Endothelial cell of umbilical vein (primary cell): ENCODE measurements around the gene RPS2. TPM values are rescaled to one million over a fixed set of nuclear protein-coding genes. Genes with fewer than 3 reads are reported as not detected.

Experiments
- BruUV-seq: library from RNA; stranded (reverse); fragments of 400-500 nt; replicated peaks from 2 replicates; lab custom pipeline; 2021; lab: Mats Ljungman, UMichigan
- CTCF ChIA-PET: fragments of 300-600, 350-600 bp; sonication (Branson Sonifier 250); formaldehyde crosslinking; loops from one replicate; lab custom pipeline; 2021; ENCODE audit warnings: antibody characterized with exemption, inconsistent platforms; lab: Charles Lee
- POLR2A ChIA-PET: fragments of 300-600, 350-600 bp; sonication (Branson Sonifier 250); formaldehyde crosslinking; loops from one replicate; lab custom pipeline; 2021; ENCODE audit warnings: antibody characterized with exemption, inconsistent platforms; lab: Charles Lee
- DNase-seq: peaks from one replicate; pipeline ENCODE4 v3.0.0-alpha.2; 2011; ENCODE audit warnings: low read depth, low spot score
- FAIRE-seq: peaks from 2 replicates; lab custom pipeline; 2011; peaks lifted over from hg19 to GRCh38; lab: Jason Lieb, UNC
- H2AFZ ChIP-seq: 2 replicates; pipeline ENCODE4 v1.6.0; 2012; ENCODE audit warnings: low read depth, low read length, control low read depth, inconsistent platforms
- H3K27ac ChIP-seq: 2 replicates; pipeline ENCODE4 v1.5.1; 2011; ENCODE audit warnings: low read depth, mild to moderate bottlenecking, control low read depth, low read length, moderate library complexity; ENCODE audit not compliant: insufficient read depth
- H3K27me3 ChIP-seq, 2 experiments: 2 replicates each; pipeline versions ENCODE4 v1.6.0 to v1.6.1; 2011; ENCODE audit warnings: low read length in 2 of 2, mixed read lengths in 1 of 2; ENCODE audit not compliant: control insufficient read depth in 2 of 2, insufficient read depth in 2 of 2
- H3K36me3 ChIP-seq, 2 experiments: 2 replicates in 1 of 2; 3 replicates in 1 of 2; pipeline ENCODE4 v1.5.1; 2011; ENCODE audit warnings: low read length in 2 of 2, mild to moderate bottlenecking in 1 of 2, moderate library complexity in 1 of 2; ENCODE audit not compliant: control insufficient read depth in 2 of 2, insufficient read depth in 2 of 2; ENCODE audit errors: extremely low read depth in 1 of 2
- H3K4me1 ChIP-seq: 3 replicates; pipeline ENCODE4 v1.5.1; 2011; ENCODE audit warnings: mild to moderate bottlenecking, low read length; ENCODE audit not compliant: control insufficient read depth, insufficient read depth; ENCODE audit errors: extremely low read depth
- H3K4me2 ChIP-seq: 2 replicates; pipeline ENCODE4 v1.6.1; 2011; ENCODE audit warnings: low read length, control low read depth, mixed read lengths; ENCODE audit not compliant: insufficient read depth
- H3K4me3 ChIP-seq, 3 experiments: fragments of 200-600 bp in 1 of 3; sonication (generic), shearing (Covaris generic) in 1 of 3; replicated peaks in 1 of 3; 2 replicates each; pipeline ENCODE4 v1.5.1; 2011 to 2016; ENCODE audit warnings: control low read depth in 3 of 3, low read length in 3 of 3, mild to moderate bottlenecking in 2 of 3, inconsistent platforms in 1 of 3, low read depth in 1 of 3, moderate library complexity in 1 of 3; ENCODE audit not compliant: insufficient read depth in 1 of 3
- H3K79me2 ChIP-seq: 2 replicates; pipeline ENCODE4 v1.6.0; 2012; ENCODE audit warnings: low read length, inconsistent platforms; ENCODE audit not compliant: control insufficient read depth, insufficient read depth
- H3K9ac ChIP-seq: replicated peaks from 2 replicates; pipeline ENCODE3; 2011; ENCODE audit warnings: low read length, control low read depth; ENCODE audit not compliant: insufficient read depth; ENCODE audit errors: extremely low read depth
- H3K9me1 ChIP-seq: replicated peaks from 3 replicates; pipeline ENCODE4 v1.6.0; 2011; ENCODE audit warnings: mild to moderate bottlenecking, low read length; ENCODE audit not compliant: control insufficient read depth, insufficient read depth; ENCODE audit errors: extremely low read depth
- H3K9me3 ChIP-seq: replicated peaks from 2 replicates; pipeline ENCODE4 v1.5.1; 2012; ENCODE audit warnings: low read length, inconsistent platforms; ENCODE audit not compliant: control insufficient read depth, insufficient read depth
- H4K20me1 ChIP-seq: replicated peaks from 2 replicates; pipeline ENCODE3; 2011; ENCODE audit warnings: mild to moderate bottlenecking, low read length; ENCODE audit not compliant: control insufficient read depth, insufficient read depth; ENCODE audit errors: extremely low read depth
- FOS ChIP-seq: IDR thresholded peaks from 2 replicates; pipeline ENCODE4 v1.6.1; 2011; ENCODE audit warnings: mild to moderate bottlenecking, low read length, moderate library complexity, borderline replicate concordance; ENCODE audit not compliant: insufficient read depth
- GATA2 ChIP-seq: IDR thresholded peaks from 2 replicates; pipeline ENCODE4 v1.7.0; 2011; ENCODE audit warnings: low read depth, mild to moderate bottlenecking, moderate library complexity, mixed read lengths, low read length; ENCODE audit not compliant: insufficient read length, insufficient read depth
- dilution Hi-C: fragments of 300-500 bp; cut with MboI; formaldehyde crosslinking; loops from one replicate; pipeline ENCODE4 v1.15.0; 2019; ENCODE audit warnings: low sequenced_read_pairs; ENCODE audit not compliant: extremely low pct_ligation_motif_present
- intact Hi-C: fragments of 100-400 bp; cut with micrococcal nuclease; formaldehyde crosslinking; loops from one replicate; pipeline ENCODE4 v1.10.0; 2022
- polyA plus RNA-seq, 4 experiments: library from polyadenylated mRNA; depleted of rRNA in 3 of 4; stranded (reverse) in 3 of 4; unstranded in 1 of 4; fragments of >200 nt; gene quantifications; 2 replicates each; pipeline versions ENCODE4 v1.2.1 to v1.2.3, GENCODE V29; 2011 to 2012; ENCODE audit warnings: missing spikeins in 1 of 4
- total RNA-seq: library from RNA; stranded (reverse); gene quantifications from 2 replicates; pipeline ENCODE4 v1.2.3, GENCODE V29; 2021
- TF ChIP-seq, protein P1 (sequence below), 2 donors: IDR thresholded peaks; 1 replicate in 1 of 2; 2 replicates in 1 of 2; pipeline ENCODE4 v1.5.1; 2011; ENCODE audit warnings: low read length in 2 of 2, mild to moderate bottlenecking in 2 of 2, moderate library complexity in 2 of 2, control low read depth in 1 of 2, inconsistent platforms in 1 of 2, low read depth in 1 of 2; ENCODE audit not compliant: insufficient read depth in 1 of 2; ENCODE audit errors: extremely low read depth in 1 of 2

Gene RPS2
- total and polyA plus RNA-seq, 2 donors (not counting 3 experiments of a cell fraction or from before 2014, with no cell fraction given), result 2,793 to 9,021 TPM

GRCh38 chr16:1942047-1942809, 22.4 kb downstream of the RPS2 start:
- Histone ChIP-seq H4K20me1 (no peaks in the 10 kb centered on the region), H3K36me3 (peaks cover 0 to 15% of the 10 kb centered on the region in 2 experiments), H3K4me3 (peak overlapping the region; percentile 53 to 89 (median 62)), H3K9me1 (no peaks in the 10 kb centered on the region), H3K79me2 (no peaks in the 10 kb centered on the region), H3K4me2 (peak overlapping the region; percentile 58), H2AFZ (peak overlapping the region; percentile 81), H3K27me3 (no peaks in the 10 kb centered on the region), H3K9me3 (no peaks in the 10 kb centered on the region), H3K27ac (no peak overlapping the region), H3K4me1 (peaks cover 12% of the 10 kb centered on the region), H3K9ac (peak overlapping the region; percentile 64)
- CTCF ChIA-PET, result interaction anchor here (1.0 to 1.1 kb wide), 2 partner anchors 93 to 198 kb away, joined by 3 to 4 read pairs; no protein-coding TSS in a partner anchor
- intact Hi-C loops, result loop anchor here (2.0 kb wide), 1 partner anchor 13 kb away; no protein-coding TSS in a partner anchor
- FAIRE-seq (no peak), DNase-seq (no peak)
- POLR2A ChIA-PET, result interaction anchor here (1.5 kb wide), 1 partner anchor 22 kb away, joined by 11 read pairs; the partner anchor contains the start of gene RPS2
- no peak for TF ChIP-seq FOS
- TSS peak; percentile 27 for BruUV-seq
- dilution Hi-C loops, result no loop called here

- intact Hi-C loops (loop anchor here (2.0 kb wide), 1 partner anchor 13 kb away; no protein-coding TSS in a partner anchor), dilution Hi-C loops (no loop called here)
- Histone ChIP-seq H3K27me3 (no peaks in the 10 kb centered on the region), H3K27ac (no peak overlapping the region), H3K9me1 (no peaks in the 10 kb centered on the region), H3K9me3 (no peaks in the 10 kb centered on the region), H3K36me3 (peaks cover 0 to 15% of the 10 kb centered on the region in 2 experiments), H3K4me2 (no peak overlapping the region), H2AFZ (no peak overlapping the region), H3K4me1 (peaks cover 12% of the 10 kb centered on the region), H3K4me3 (peak overlapping the region in 1 of 3 experiments; percentile 1), H3K9ac (no peak overlapping the region), H4K20me1 (no peaks in the 10 kb centered on the region), H3K79me2 (no peaks in the 10 kb centered on the region)
- CTCF ChIA-PET, result interaction anchor here (1.0 kb wide), 1 partner anchor 199 kb away, joined by 3 read pairs; no protein-coding TSS in a partner anchor
- BruUV-seq, result no TSS peak
- FAIRE-seq (no peak), DNase-seq (no peak)
- TF ChIP-seq, protein P1, sequence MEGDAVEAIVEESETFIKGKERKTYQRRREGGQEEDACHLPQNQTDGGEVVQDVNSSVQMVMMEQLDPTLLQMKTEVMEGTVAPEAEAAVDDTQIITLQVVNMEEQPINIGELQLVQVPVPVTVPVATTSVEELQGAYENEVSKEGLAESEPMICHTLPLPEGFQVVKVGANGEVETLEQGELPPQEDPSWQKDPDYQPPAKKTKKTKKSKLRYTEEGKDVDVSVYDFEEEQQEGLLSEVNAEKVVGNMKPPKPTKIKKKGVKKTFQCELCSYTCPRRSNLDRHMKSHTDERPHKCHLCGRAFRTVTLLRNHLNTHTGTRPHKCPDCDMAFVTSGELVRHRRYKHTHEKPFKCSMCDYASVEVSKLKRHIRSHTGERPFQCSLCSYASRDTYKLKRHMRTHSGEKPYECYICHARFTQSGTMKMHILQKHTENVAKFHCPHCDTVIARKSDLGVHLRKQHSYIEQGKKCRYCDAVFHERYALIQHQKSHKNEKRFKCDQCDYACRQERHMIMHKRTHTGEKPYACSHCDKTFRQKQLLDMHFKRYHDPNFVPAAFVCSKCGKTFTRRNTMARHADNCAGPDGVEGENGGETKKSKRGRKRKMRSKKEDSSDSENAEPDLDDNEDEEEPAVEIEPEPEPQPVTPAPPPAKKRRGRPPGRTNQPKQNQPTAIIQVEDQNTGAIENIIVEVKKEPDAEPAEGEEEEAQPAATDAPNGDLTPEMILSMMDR (IDR thresholded peaks at IDR 0.05; ENCODE audit: extremely low read depth in 1 of 2, insufficient read depth in 1 of 2, low read depth in 1 of 2, low read length in 2 of 2), result peak in 1 of 2 donors; percentile 8
- TF ChIP-seq GATA2, result no peak
- POLR2A ChIA-PET, result no interaction called here
Observed at GRCh38 chr16:1941162-1942046, 23.2 kb downstream of the RPS2 start.
